Measurements from ENCODE around the gene ARHGAP29.

Gene ARHGAP29

DNA sequence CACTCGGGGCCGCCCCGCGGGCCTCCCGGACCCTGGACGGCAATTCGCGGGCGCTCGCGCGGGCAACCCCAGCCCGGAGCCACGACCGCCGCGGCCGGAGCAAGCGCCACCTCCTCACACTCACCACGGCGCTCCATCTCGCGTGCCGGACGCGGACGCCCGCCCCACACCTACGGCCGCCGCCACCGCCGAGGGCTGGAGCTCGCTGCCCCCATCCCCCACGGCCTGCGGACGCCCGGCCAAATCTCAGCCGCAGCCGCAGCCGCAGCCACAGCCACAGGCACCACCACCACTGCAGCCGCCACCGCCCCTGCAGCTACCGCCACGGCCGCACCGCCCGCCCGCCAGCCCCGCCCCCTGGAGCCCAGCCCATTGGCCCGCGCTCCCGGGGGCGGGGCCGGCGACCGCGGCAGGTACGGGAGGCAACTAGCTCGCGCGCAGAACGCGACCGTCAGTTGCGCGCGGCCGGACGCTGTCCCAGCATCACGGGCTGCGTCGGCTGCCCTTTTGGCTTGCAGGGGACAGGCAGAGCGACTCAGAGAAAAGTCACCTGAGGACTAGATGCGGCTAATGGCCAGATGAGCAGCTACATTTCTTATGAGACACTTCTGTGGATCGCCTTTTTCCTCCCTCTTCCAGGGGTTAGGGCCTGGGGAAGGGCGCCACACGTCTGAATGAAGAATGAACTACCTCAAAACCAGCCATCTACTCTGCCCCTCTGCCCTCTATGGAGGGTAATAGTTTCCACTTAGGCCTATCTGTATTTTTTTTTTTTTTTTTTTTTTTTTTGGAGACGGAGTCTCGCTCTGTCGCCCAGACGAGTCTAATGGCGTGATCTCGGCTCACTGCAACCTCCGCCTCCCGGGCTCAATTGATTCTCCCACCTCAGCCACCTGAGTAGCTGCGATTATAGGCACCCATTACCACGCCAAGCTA lies at the start of gene ARHGAP29:
Gene ARHGAP29 (minus strand): TSS at position 294 of the 936 bp plus-strand sequence. CDS start 5,973 bp downstream, outside the sequence.
- CTCF ChIA-PET: interaction anchor here (0.6 to 1.7 kb wide), 4 partner anchors 9 to 226 kb away, joined by 3 to 6 read pairs (median 3); no protein-coding TSS in a partner anchor
- no peak within 1 kb of the TSS for H3K27ac Mint-ChIP-seq

DNA sequence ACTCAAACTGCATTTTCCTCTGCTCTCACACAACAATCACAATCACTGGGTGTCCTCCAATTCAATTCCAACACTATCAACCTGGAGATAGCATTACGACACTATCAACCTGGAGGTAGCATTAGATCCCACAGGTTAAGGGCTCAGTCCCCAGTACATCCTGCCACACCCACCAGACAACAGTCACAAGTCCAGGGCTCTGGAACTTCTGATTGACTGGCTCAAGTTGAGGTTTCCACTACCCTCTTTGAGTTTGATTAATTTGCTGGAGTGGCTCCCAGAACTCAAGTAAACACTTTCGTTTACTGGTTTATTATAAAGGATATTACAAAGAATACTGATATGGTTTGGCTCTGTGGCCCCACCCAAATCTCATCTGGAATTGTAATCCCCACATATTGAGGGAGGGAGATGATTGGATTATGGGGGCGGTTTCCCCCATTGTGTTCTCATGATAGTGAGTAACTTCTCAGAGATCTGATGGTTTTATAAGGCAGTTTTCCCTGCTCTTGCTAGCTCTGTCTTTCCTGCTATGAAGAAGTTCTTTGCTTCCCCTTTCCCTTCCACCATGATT lies 49.6 kb upstream of the ARHGAP29 start:
- peaks cover 15% of the 10 kb centered on the region for H3K27me3 Mint-ChIP-seq

More for the DNA sequence above, at the start of gene ARHGAP29:
- Mint-ChIP-seq H3K27me3 (peaks cover 80% of the 10 kb centered on the region), H3K9me3 (no peaks in the 10 kb centered on the region), H3K4me1 (peaks cover 14% of the 10 kb centered on the region), H3K36me3 (no peaks in the 10 kb centered on the region), H3K4me3 (peak within 1 kb of the TSS; percentile 37)
- peak; percentile 69 for DNase-seq

DNA sequence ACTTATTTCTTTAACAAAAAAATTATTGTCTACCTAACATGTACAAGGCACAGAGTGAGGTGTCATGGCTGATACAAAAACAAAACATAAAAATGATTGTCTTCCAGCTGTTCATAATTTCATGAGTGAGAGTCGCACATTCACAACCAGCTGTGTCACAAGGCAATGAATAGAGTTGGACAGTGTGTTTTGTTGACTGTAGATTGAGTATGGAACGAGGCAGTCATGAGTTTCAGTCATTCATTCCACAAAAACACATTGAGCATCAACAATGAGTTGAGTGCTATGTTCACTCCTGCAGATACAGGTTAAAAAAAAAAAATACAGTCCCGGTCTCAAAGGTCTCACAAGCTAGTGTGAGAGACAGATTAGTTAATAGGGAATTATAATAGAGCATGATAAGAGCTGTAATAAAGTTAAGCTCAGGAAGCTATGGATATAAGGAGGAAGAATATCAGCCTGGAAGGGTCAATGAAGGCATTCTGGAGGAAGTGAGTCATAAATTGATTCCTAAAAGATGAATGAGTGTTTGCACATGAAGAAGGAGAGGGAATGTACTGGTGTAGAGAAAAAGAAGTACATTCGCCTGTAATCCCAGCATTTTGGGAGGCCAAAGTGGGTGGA lies 47.8 kb upstream of the ARHGAP29 start:
- Mint-ChIP-seq H3K27ac (no peak overlapping the region), H3K4me1 (peaks cover 4% of the 10 kb centered on the region), H3K4me3 (no peak overlapping the region), H3K9me3 (no peaks in the 10 kb centered on the region), H3K36me3 (no peaks in the 10 kb centered on the region), H3K27me3 (peaks cover 15% of the 10 kb centered on the region)
- CTCF ChIA-PET: no interaction called here
- DNase-seq: no peak

More for the DNA sequence above, 49.6 kb upstream of the ARHGAP29 start:
- Mint-ChIP-seq H3K36me3 (no peaks in the 10 kb centered on the region), H3K4me1 (peaks cover 4% of the 10 kb centered on the region), H3K27ac (no peak overlapping the region), H3K9me3 (no peaks in the 10 kb centered on the region), H3K4me3 (no peak overlapping the region)
- DNase-seq: no peak
- CTCF ChIA-PET: no interaction called here

- Mint-ChIP-seq H3K36me3 (no peaks in the 10 kb centered on the region), H3K4me3 (no peak overlapping the region), H3K4me1 (peaks cover 4% of the 10 kb centered on the region), H3K27ac (no peak overlapping the region), H3K9me3 (no peaks in the 10 kb centered on the region), H3K27me3 (peaks cover 18% of the 10 kb centered on the region)
- DNase-seq: no peak
- CTCF ChIA-PET: interaction anchor here (0.6 kb wide), 1 partner anchor 25 kb away, joined by 3 read pairs; no protein-coding TSS in a partner anchor
These were observed 47.1 kb upstream of the ARHGAP29 start for GRCh38 chr1:94284476-94284875.

DNA sequence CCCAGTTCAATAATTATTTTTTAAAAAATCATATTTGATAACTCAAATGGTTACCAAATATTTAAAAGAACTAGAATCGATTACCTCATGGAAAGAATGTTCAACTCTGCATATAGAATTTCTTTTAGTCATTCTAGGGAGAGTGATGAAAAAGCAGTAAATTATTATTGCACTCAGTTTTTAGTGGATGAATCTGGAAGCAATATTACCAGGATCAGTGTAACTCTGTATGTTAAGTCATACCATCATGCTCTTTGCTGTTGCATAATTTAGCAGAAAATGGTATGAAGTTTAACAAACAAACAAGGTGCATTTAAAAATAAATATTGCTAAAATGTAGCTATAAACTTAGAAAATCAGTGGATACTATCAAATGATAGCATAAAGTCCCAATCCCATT lies 46.1 kb upstream of the ARHGAP29 start:
- H3K36me3 Mint-ChIP-seq: no peaks in the 10 kb centered on the region
- H3K9me3 Mint-ChIP-seq: no peaks in the 10 kb centered on the region
- CTCF ChIA-PET: no interaction called here
- peaks cover 17% of the 10 kb centered on the region for H3K27me3 Mint-ChIP-seq
- no peak overlapping the region for H3K4me3 Mint-ChIP-seq
- no peak for DNase-seq
- peaks cover 4% of the 10 kb centered on the region for H3K4me1 Mint-ChIP-seq
- H3K27ac Mint-ChIP-seq: no peak overlapping the region

DNA sequence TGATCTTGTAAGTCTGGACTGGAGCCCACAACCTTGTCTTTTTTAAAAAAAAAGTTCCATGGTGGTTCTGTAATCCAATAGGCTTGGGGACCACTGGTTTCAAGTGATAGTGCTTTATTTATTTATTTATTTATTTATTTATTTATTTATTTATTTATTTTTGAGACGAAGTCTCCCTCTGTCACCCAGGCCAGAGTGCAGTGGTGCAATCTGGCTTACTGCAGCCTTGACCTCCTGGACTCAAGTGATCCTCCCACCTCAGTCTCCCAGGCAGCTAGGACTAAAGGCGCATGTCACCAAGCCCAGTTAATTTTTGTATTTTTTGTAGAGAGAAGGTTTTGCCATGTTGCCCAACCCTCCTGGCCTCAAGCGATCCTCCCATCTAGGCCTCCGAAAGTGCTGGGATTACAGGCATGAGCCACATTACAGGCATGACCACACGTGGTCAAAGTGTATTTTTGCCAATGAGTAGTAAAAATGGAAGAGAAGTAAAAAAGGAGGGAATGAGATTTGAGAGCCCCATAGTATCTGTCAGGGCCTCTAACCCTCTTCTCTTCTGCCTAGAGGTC lies 44.8 kb upstream of the ARHGAP29 start:
- H3K27ac Mint-ChIP-seq: no peak overlapping the region
- DNase-seq: no peak
- H3K36me3 Mint-ChIP-seq: no peaks in the 10 kb centered on the region
- H3K9me3 Mint-ChIP-seq: no peaks in the 10 kb centered on the region
- peaks cover 4% of the 10 kb centered on the region for H3K4me1 Mint-ChIP-seq
- H3K27me3 Mint-ChIP-seq: peaks cover 22% of the 10 kb centered on the region
- no peak overlapping the region for H3K4me3 Mint-ChIP-seq
- CTCF ChIA-PET: no interaction called here

GRCh38 chr1:94281361-94282142 lies 44.2 kb upstream of the ARHGAP29 start:
- Mint-ChIP-seq H3K27me3 (peaks cover 18% of the 10 kb centered on the region), H3K9me3 (no peaks in the 10 kb centered on the region), H3K4me3 (no peak overlapping the region), H3K27ac (no peak overlapping the region), H3K4me1 (peaks cover 4% of the 10 kb centered on the region), H3K36me3 (no peaks in the 10 kb centered on the region)
- CTCF ChIA-PET: no interaction called here
- no peak for DNase-seq

DNA sequence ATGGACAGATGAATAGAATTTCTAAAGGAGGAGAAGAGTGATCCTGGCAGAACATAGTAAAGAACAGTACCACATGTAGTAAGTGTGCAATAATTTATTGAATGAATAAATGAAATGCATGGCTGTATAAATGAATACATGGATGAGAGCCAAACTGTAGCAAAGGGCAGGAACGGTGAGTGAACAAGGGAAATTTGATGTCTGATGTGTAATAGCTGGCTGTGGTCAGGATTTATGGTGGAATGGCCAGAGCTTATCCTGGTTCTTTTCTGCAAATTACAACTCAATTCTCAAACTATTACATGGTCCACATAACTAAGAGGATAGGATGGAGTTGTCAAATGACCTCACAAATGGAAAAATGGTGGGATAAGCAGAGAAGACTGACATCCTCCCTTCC lies 43.2 kb upstream of the ARHGAP29 start:
- Mint-ChIP-seq H3K4me1 (peaks cover 4% of the 10 kb centered on the region), H3K27ac (no peak overlapping the region), H3K27me3 (peaks cover 24% of the 10 kb centered on the region), H3K36me3 (no peaks in the 10 kb centered on the region), H3K9me3 (no peaks in the 10 kb centered on the region), H3K4me3 (no peak overlapping the region)
- DNase-seq: no peak
- CTCF ChIA-PET: no interaction called here

DNA sequence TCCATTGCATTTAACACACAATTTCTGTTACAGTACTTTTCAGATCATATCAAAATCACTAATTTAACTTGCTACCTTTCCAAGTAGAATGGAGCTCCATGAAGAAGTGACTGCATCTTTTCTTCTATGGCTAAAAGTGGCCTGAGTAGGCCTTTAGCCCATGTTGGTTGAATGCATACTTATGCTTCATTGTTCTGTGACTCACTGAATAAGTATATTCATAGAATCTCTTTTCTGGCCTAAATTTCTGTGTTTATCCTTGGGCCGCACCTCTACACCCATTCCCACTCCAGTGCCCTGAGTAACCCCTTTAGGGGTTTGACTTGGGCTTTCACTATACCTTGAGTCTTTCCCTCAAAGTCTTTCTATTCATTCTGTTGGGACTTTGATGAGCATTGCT lies 42.1 kb upstream of the ARHGAP29 start:
- Mint-ChIP-seq H3K4me3 (no peak overlapping the region), H3K36me3 (no peaks in the 10 kb centered on the region), H3K9me3 (no peaks in the 10 kb centered on the region), H3K4me1 (peaks cover 2% of the 10 kb centered on the region), H3K27ac (no peak overlapping the region), H3K27me3 (peaks cover 24% of the 10 kb centered on the region)
- no peak for DNase-seq
- CTCF ChIA-PET: no interaction called here

DNA sequence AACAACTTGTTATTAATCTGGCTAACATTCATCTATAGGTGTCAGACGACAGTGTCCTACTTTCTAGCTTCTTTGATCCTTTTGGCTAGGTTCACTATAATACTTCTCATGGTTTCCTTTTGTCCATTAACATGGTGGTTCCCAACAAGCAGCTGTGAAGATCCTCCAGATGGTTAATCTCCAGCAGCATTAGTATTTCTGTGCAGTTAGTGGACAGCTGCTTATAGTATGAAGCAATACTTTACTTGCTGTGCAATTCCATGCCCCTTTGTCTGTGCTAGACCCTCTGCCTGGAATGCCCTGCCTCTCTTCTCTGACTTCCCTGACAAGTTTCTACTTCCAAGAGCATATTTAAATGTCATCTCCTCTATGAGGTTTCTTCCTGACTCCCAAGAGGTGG lies 41.7 kb upstream of the ARHGAP29 start:
- Mint-ChIP-seq H3K36me3 (no peaks in the 10 kb centered on the region), H3K27ac (no peak overlapping the region), H3K4me3 (no peak overlapping the region), H3K9me3 (no peaks in the 10 kb centered on the region), H3K27me3 (peaks cover 24% of the 10 kb centered on the region), H3K4me1 (no peaks in the 10 kb centered on the region)
- CTCF ChIA-PET: no interaction called here
- no peak for DNase-seq

GRCh38 chr1:94276988-94277434 lies 39.6 kb upstream of the ARHGAP29 start:
- H3K27me3 Mint-ChIP-seq: peaks cover 17% of the 10 kb centered on the region
- no peak for DNase-seq
- no peak overlapping the region for H3K27ac Mint-ChIP-seq
- H3K4me3 Mint-ChIP-seq: no peak overlapping the region
- CTCF ChIA-PET: no interaction called here
- no peaks in the 10 kb centered on the region for H3K36me3 Mint-ChIP-seq
- no peaks in the 10 kb centered on the region for H3K4me1 Mint-ChIP-seq
- no peaks in the 10 kb centered on the region for H3K9me3 Mint-ChIP-seq

- no peak for DNase-seq
- Mint-ChIP-seq H3K4me3 (no peak overlapping the region), H3K27ac (no peak overlapping the region), H3K9me3 (no peaks in the 10 kb centered on the region), H3K4me1 (no peaks in the 10 kb centered on the region), H3K36me3 (no peaks in the 10 kb centered on the region), H3K27me3 (peaks cover 17% of the 10 kb centered on the region)
- CTCF ChIA-PET: no interaction called here
These were observed 37.7 kb upstream of the ARHGAP29 start for GRCh38 chr1:94275083-94275482.

DNA sequence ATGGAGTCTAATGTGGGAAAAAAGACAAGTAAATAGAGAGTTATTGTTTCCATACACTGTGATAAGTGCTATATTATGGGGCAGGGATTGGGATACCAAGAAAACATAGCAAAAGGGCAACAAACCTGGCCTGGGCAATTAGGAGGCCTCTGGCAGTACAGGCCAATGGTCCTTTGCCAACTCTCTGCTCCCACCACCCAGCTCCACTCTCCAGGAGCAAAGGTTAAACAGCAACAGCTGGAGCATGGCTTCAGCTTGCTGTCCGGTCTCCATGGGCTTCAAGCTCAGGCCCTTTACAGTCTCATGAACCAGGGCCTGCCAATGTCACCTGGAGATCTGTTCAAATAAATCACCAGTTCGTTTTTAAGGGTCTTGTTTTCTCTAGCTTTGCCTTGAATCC lies 37.2 kb upstream of the ARHGAP29 start:
- CTCF ChIA-PET: no interaction called here
- H3K27ac Mint-ChIP-seq: no peak overlapping the region
- H3K36me3 Mint-ChIP-seq: no peaks in the 10 kb centered on the region

DNA sequence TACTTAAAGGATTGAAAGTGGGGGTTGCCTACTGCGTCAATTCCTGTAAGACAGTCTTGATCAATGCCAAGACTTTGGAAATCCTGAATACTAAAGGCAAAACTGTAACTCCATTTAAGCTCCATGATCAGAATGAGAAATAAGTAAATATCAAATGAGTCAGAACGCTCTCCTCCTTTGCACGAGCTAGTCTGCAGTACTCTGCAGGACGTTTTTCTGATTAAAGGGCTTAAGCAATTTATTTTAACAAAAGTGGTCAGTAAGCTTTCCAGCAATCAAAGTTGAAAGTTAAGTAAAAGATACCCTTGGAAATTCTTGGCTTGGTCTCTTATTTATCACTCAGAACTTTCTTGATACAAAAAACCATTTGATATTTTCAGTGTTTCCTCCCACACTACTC lies 35.7 kb upstream of the ARHGAP29 start:
- Mint-ChIP-seq H3K9me3 (no peaks in the 10 kb centered on the region), H3K4me3 (no peak overlapping the region), H3K27ac (no peak overlapping the region), H3K27me3 (peaks cover 11% of the 10 kb centered on the region), H3K4me1 (no peaks in the 10 kb centered on the region), H3K36me3 (no peaks in the 10 kb centered on the region)
- CTCF ChIA-PET: no interaction called here
- no peak for DNase-seq

More for the DNA sequence above, 37.2 kb upstream of the ARHGAP29 start:
- Mint-ChIP-seq H3K4me1 (no peaks in the 10 kb centered on the region), H3K27me3 (peaks cover 15% of the 10 kb centered on the region), H3K4me3 (no peak overlapping the region), H3K9me3 (no peaks in the 10 kb centered on the region)
- DNase-seq: no peak
